GM12878 (cell line): ENCODE measurements around the gene DYNC2LI1.

Experiments
- CHD1 ChIP-seq: IDR thresholded peaks from 2 replicates; pipeline ENCODE4 v1.6.1; 2012; ENCODE audit warnings: low read depth, low read length, improper control_type of control experiment
- CHD2 ChIP-seq: IDR thresholded peaks from 2 replicates; pipeline ENCODE4 v1.6.1; 2011; ENCODE audit warnings: low read depth, low read length, improper control_type of control experiment, borderline replicate concordance
- SIX5 ChIP-seq: IDR thresholded peaks from 2 replicates; pipeline ENCODE4 v1.6.1; 2011; ENCODE audit warnings: mild to moderate bottlenecking, low read depth, low read length, moderate library complexity; ENCODE audit not compliant: severe bottlenecking
- TCF3 ChIP-seq: IDR thresholded peaks from 2 replicates; pipeline ENCODE4 v1.6.1; 2012; ENCODE audit warnings: low read depth, mild to moderate bottlenecking, low read length, borderline replicate concordance; ENCODE audit not compliant: insufficient read depth
- TF ChIP-seq, protein P1 (sequence below), 3 experiments: IDR thresholded peaks in 2 of 3; conservative IDR thresholded peaks in 1 of 3; 2 replicates each; pipeline ENCODE4 v1.5.1; 2011; ENCODE audit warnings: low read depth in 3 of 3, low read length in 3 of 3, mild to moderate bottlenecking in 3 of 3, control low read depth in 2 of 3, moderate library complexity in 2 of 3, inconsistent platforms in 1 of 3, mixed read lengths in 1 of 3; ENCODE audit not compliant: control insufficient read depth in 2 of 3, insufficient read depth in 1 of 3; ENCODE audit errors: extremely low read depth in 1 of 3
- TF ChIP-seq, protein P2 (sequence below): IDR thresholded peaks from 2 replicates; pipeline ENCODE4 v1.6.1; 2012; ENCODE audit warnings: mild to moderate bottlenecking, low read depth, low read length

DNA sequence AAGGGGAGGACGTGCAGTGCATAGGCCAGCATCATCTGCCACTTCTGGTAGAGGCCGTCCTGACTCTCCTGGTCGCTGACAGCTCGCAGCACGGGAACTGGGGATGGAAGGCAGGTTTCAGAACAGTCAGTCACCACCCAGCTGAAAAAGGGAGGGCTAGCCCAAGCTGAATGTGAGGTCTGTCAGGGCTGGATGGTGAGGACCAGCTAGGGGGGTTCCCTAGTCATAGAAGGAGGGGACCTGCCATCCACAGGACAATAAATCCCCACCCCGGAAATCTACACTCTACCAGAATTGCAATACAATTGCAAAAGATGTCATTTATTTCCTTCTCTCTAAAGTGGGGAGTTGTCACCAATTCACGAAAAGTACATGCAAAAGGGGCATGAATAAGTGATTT is 49.0 kb downstream of the DYNC2LI1 start:
- TF ChIP-seq CHD1 (no peak), CHD2 (no peak), TCF3 (no peak), SIX5 (no peak)
- TF ChIP-seq, protein P1, sequence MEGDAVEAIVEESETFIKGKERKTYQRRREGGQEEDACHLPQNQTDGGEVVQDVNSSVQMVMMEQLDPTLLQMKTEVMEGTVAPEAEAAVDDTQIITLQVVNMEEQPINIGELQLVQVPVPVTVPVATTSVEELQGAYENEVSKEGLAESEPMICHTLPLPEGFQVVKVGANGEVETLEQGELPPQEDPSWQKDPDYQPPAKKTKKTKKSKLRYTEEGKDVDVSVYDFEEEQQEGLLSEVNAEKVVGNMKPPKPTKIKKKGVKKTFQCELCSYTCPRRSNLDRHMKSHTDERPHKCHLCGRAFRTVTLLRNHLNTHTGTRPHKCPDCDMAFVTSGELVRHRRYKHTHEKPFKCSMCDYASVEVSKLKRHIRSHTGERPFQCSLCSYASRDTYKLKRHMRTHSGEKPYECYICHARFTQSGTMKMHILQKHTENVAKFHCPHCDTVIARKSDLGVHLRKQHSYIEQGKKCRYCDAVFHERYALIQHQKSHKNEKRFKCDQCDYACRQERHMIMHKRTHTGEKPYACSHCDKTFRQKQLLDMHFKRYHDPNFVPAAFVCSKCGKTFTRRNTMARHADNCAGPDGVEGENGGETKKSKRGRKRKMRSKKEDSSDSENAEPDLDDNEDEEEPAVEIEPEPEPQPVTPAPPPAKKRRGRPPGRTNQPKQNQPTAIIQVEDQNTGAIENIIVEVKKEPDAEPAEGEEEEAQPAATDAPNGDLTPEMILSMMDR (IDR thresholded peaks at IDR 0.05 in 2 of 3, conservative IDR thresholded peaks at IDR 0.05 in 1 of 3; ENCODE audit: control insufficient read depth in 2 of 3, extremely low read depth in 1 of 3, insufficient read depth in 1 of 3, low read depth in 3 of 3, low read length in 3 of 3) = no peak
- TF ChIP-seq, protein P2, sequence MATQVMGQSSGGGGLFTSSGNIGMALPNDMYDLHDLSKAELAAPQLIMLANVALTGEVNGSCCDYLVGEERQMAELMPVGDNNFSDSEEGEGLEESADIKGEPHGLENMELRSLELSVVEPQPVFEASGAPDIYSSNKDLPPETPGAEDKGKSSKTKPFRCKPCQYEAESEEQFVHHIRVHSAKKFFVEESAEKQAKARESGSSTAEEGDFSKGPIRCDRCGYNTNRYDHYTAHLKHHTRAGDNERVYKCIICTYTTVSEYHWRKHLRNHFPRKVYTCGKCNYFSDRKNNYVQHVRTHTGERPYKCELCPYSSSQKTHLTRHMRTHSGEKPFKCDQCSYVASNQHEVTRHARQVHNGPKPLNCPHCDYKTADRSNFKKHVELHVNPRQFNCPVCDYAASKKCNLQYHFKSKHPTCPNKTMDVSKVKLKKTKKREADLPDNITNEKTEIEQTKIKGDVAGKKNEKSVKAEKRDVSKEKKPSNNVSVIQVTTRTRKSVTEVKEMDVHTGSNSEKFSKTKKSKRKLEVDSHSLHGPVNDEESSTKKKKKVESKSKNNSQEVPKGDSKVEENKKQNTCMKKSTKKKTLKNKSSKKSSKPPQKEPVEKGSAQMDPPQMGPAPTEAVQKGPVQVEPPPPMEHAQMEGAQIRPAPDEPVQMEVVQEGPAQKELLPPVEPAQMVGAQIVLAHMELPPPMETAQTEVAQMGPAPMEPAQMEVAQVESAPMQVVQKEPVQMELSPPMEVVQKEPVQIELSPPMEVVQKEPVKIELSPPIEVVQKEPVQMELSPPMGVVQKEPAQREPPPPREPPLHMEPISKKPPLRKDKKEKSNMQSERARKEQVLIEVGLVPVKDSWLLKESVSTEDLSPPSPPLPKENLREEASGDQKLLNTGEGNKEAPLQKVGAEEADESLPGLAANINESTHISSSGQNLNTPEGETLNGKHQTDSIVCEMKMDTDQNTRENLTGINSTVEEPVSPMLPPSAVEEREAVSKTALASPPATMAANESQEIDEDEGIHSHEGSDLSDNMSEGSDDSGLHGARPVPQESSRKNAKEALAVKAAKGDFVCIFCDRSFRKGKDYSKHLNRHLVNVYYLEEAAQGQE = no peak
